ENCODE results near the gene FZD1. TPM values are rescaled to one million over a fixed set of nuclear protein-coding genes. Genes with fewer than 3 reads are reported as not detected.

Gene FZD1
- total and polyA plus RNA-seq, 2 of the 4 experiments (the other 2 are of a cell fraction), result 3.6 to 6.8 TPM

GRCh38 chr7:91270372-91270771 is 6.1 kb downstream of the FZD1 start:
- no peak overlapping the region for H3K56ac ChIP-seq (ENCODE audit: extremely low read depth, insufficient read depth, low read length)

More at GRCh38 chr7:91270372-91270771, 6.1 kb downstream of the FZD1 start:
- Histone ChIP-seq H3K9ac (ENCODE audit: low read depth, low read length) (no peak overlapping the region), H2BK120ac (ENCODE audit: low read depth, low read length) (no peak overlapping the region), H3K4me1 (ENCODE audit: control insufficient read depth, insufficient read depth, low read length) (peaks cover 4% of the 10 kb centered on the region), H3K4ac (ENCODE audit: low read depth, low read length) (no peak overlapping the region), H3K27me3 (ENCODE audit: control insufficient read depth, insufficient read depth, low read length) (no peaks in the 10 kb centered on the region), H3K23ac (ENCODE audit: low read depth, low read length) (peak overlapping the region; percentile 15; the same call in 1 of the 2 replicates), H4K8ac (ENCODE audit: low read depth in 2 of 2, low read length in 2 of 2) (no peak overlapping the region), H2BK20ac (ENCODE audit: low read depth, low read length) (no peak overlapping the region), H3K4me3 (ENCODE audit: insufficient read depth, low read depth, low read length) (no peak overlapping the region), H3K9me1 (ENCODE audit: insufficient read depth, low read length) (peaks cover 5% of the 10 kb centered on the region; the same call in 1 of the 2 replicates), H4K91ac (ENCODE audit: insufficient read depth, low read depth, low read length) (no peak overlapping the region), H3K79me1 (ENCODE audit: low read depth in 1 of 2, low read length in 2 of 2) (peaks cover 18 to 25% of the 10 kb centered on the region in 2 experiments), H3K27ac (ENCODE audit: insufficient read depth, low read length) (no peak overlapping the region), H3K4me2 (ENCODE audit: low read depth, low read length) (no peak overlapping the region), H2AK9ac (replicated peaks; ENCODE audit: low read depth, low read length, poor library complexity) (no peak overlapping the region), H4K5ac (ENCODE audit: low read depth, low read length) (no peak overlapping the region), H3K18ac (ENCODE audit: low read depth, low read length) (no peak overlapping the region), H3K14ac (replicated peaks; ENCODE audit: low read depth, low read length) (no peak overlapping the region), H4K20me1 (ENCODE audit: insufficient read depth, low read length) (no peaks in the 10 kb centered on the region; the same call in 1 of the 2 replicates), H2BK5ac (ENCODE audit: low read depth, low read length, poor library complexity, severe bottlenecking) (no peak overlapping the region), H2BK15ac (ENCODE audit: low read depth, low read length) (no peak overlapping the region), H2AK5ac (ENCODE audit: low read depth, low read length) (peak overlapping the region; percentile 30; the same call in 1 of the 2 replicates), H3K9me3 (ENCODE audit: control insufficient read depth, insufficient read depth, low read length) (no peaks in the 10 kb centered on the region), H3K36me3 (ENCODE audit: control insufficient read depth, insufficient read depth, low read length) (no peaks in the 10 kb centered on the region; the same call in 1 of the 2 replicates), H2AFZ (replicated peaks; ENCODE audit: low read length, poor library complexity) (no peak overlapping the region)
- no peak for DNase-seq
- WGBS, 2 experiments (ENCODE audit: extremely low coverage in 2 of 2, insufficient read length in 1 of 2), result 67% methylated on average over 2 of the region's 3 CpGs; no CpG with 5 or more reads in 1 of the 2 experiments
- CTCF ChIA-PET, result interaction anchor here (1.0 kb wide), 1 partner anchor 10 kb away, joined by 4 read pairs; no protein-coding TSS in a partner anchor
- TF ChIP-seq CTCF (conservative IDR thresholded peaks at IDR 0.05; ENCODE audit: low read depth, low read length) (no peak), FOS (IDR thresholded peaks at IDR 0.05; ENCODE audit: low read depth, low read length) (no peak), CHD1 (IDR thresholded peaks at IDR 0.05; ENCODE audit: low read depth, low read length) (no peak), MXI1 (IDR thresholded peaks at IDR 0.05; ENCODE audit: borderline replicate concordance, low read depth, low read length) (no peak), RCOR1 (IDR thresholded peaks at IDR 0.05; ENCODE audit: insufficient replicate concordance, low read length) (no peak), MAFK (IDR thresholded peaks at IDR 0.05; ENCODE audit: low read depth, low read length) (no peak), USF2 (IDR thresholded peaks at IDR 0.05; ENCODE audit: low read depth, low read length) (no peak), NFE2L2 (IDR thresholded peaks at IDR 0.05; ENCODE audit: low read depth, low read length) (no peak), POLR2A (IDR thresholded peaks at IDR 0.05; ENCODE audit: low read depth, low read length) (no peak), RAD21 (IDR thresholded peaks at IDR 0.05; ENCODE audit: low read length) (no peak), MAZ (IDR thresholded peaks at IDR 0.05; ENCODE audit: borderline replicate concordance, low read depth, low read length) (no peak), ELK1 (IDR thresholded peaks at IDR 0.05; ENCODE audit: borderline replicate concordance, low read depth, low read length) (no peak), CEBPB (IDR thresholded peaks at IDR 0.05; ENCODE audit: low read depth, low read length) (no peak), SMC3 (IDR thresholded peaks at IDR 0.05; ENCODE audit: low read depth, low read length) (no peak), BHLHE40 (IDR thresholded peaks at IDR 0.05; ENCODE audit: low read depth, low read length) (no peak), RFX5 (IDR thresholded peaks at IDR 0.05; ENCODE audit: low read depth, low read length) (no peak)
- dilution Hi-C loops (cut with HindIII; ENCODE audit: low sequenced_read_pairs, unreplicated experiment) (no loop called here), intact Hi-C loops (cut with micrococcal nuclease) (no loop called here), in situ Hi-C loops (cut with MboI; ENCODE audit: low sequenced_read_pairs) (no loop called here)
- POLR2A ChIA-PET (ENCODE audit: unreplicated experiment), result no interaction called here
- ATAC-seq (ENCODE audit: low read depth), result no peak
- BruUV-seq (replicated peaks), result no TSS peak
